Astrocyte (in vitro differentiated cells and primary cell): Measurements from ENCODE around the gene UBE4B. TPM values are rescaled to one million over a fixed set of nuclear protein-coding genes. Genes with fewer than 3 reads are reported as not detected.

ENCODE experiments used
- DNase-seq: peaks from one replicate; pipeline ENCODE4 v3.0.0-alpha.2; 2010; ENCODE audit warnings: low read depth
- FAIRE-seq: peaks from 2 replicates; lab custom pipeline; 2011; peaks lifted over from hg19 to GRCh38; lab: Jason Lieb, UNC
- H2AFZ ChIP-seq: 2 replicates; pipeline ENCODE4 v1.6.0; 2012; ENCODE audit warnings: low read depth, low read length, inconsistent platforms
- H3K27ac ChIP-seq: 2 replicates; pipeline ENCODE4 v1.5.1; 2011; ENCODE audit warnings: low read depth, low read length, inconsistent platforms
- H3K27me3 ChIP-seq: 2 replicates; pipeline ENCODE4 v1.6.0; 2011; ENCODE audit warnings: low read length, inconsistent platforms; ENCODE audit not compliant: insufficient read depth
- H3K36me3 ChIP-seq: 2 replicates; pipeline ENCODE4 v1.5.1; 2011; ENCODE audit warnings: low read length, inconsistent platforms; ENCODE audit not compliant: insufficient read depth
- H3K4me1 ChIP-seq: 2 replicates; pipeline ENCODE4 v1.5.1; 2011; ENCODE audit warnings: low read length, inconsistent platforms; ENCODE audit not compliant: insufficient read depth
- H3K4me2 ChIP-seq: 2 replicates; pipeline ENCODE4 v1.6.0; 2012; ENCODE audit warnings: low read length, inconsistent platforms
- H3K4me3 ChIP-seq: 2 replicates; pipeline ENCODE4 v1.5.1; 2011; ENCODE audit warnings: low read depth, mild to moderate bottlenecking, low read length, inconsistent platforms; ENCODE audit not compliant: insufficient read depth
- H3K79me2 ChIP-seq: 2 replicates; pipeline ENCODE4 v1.6.0; 2012; ENCODE audit warnings: mild to moderate bottlenecking, low read length, inconsistent platforms; ENCODE audit not compliant: insufficient read depth
- H3K9ac ChIP-seq: 2 replicates; pipeline ENCODE4 v1.6.0; 2012; ENCODE audit warnings: mild to moderate bottlenecking, low read length, inconsistent platforms
- H3K9me3 ChIP-seq: 2 replicates; pipeline ENCODE4 v1.5.1; 2012; ENCODE audit warnings: low read depth, mild to moderate bottlenecking, low read length, inconsistent platforms; ENCODE audit not compliant: insufficient read depth
- H4K20me1 ChIP-seq: 2 replicates; pipeline ENCODE4 v1.6.0; 2012; ENCODE audit warnings: low read length, inconsistent platforms; ENCODE audit not compliant: insufficient read depth
- H3K27ac Mint-ChIP-seq: one replicate; pipeline ENCODE4 v1.8.0; 2021; ENCODE audit warnings: mild to moderate bottlenecking, mixed read lengths; ENCODE audit not compliant: unreplicated experiment
- H3K27me3 Mint-ChIP-seq: one replicate; pipeline ENCODE4 v1.8.0; 2021; ENCODE audit warnings: low read depth, mixed read lengths; ENCODE audit not compliant: unreplicated experiment
- H3K36me3 Mint-ChIP-seq: one replicate; pipeline ENCODE4 v1.8.0; 2021; ENCODE audit warnings: low read depth, mixed read lengths; ENCODE audit not compliant: unreplicated experiment
- H3K4me1 Mint-ChIP-seq: one replicate; pipeline ENCODE4 v1.8.0; 2021; ENCODE audit warnings: low read depth, mixed read lengths; ENCODE audit not compliant: unreplicated experiment
- H3K4me3 Mint-ChIP-seq: one replicate; pipeline ENCODE4 v1.8.0; 2021; ENCODE audit warnings: mild to moderate bottlenecking, moderate library complexity, mixed read lengths; ENCODE audit not compliant: unreplicated experiment
- H3K9me3 Mint-ChIP-seq: one replicate; pipeline ENCODE4 v1.8.0; 2021; ENCODE audit warnings: mild to moderate bottlenecking, mixed read lengths; ENCODE audit not compliant: unreplicated experiment
- CTCF ChIP-seq: IDR thresholded peaks from 2 replicates; pipeline ENCODE4 v1.5.1; 2011; ENCODE audit warnings: low read depth, mild to moderate bottlenecking, inconsistent platforms, low read length, moderate library complexity; ENCODE audit not compliant: insufficient read depth
- EZH2 ChIP-seq: IDR thresholded peaks from 2 replicates; pipeline ENCODE4 v1.6.1; 2012; ENCODE audit warnings: mild to moderate bottlenecking, low read length, inconsistent platforms; ENCODE audit not compliant: insufficient read depth
- total RNA-seq: library from RNA; stranded (reverse); gene quantifications from 2 replicates; pipeline ENCODE4 v1.2.1, GENCODE V29; 2021

UBE4B gene
- total RNA-seq, 1 donor from 2014 or later: 41.5 TPM

GRCh38 chr1:10168912-10169514 lies 136.3 kb downstream of the UBE4B start:
- Mint-ChIP-seq H3K27me3 (no peaks in the 10 kb centered on the region), H3K27ac (no peak overlapping the region), H3K4me1 (peaks cover 3% of the 10 kb centered on the region), H3K4me3 (no peak overlapping the region), H3K9me3 (no peaks in the 10 kb centered on the region), H3K36me3 (peaks cover 28% of the 10 kb centered on the region)
- no peak overlapping the region for H3K27ac ChIP-seq
- FAIRE-seq (no peak), DNase-seq (no peak)
- peaks cover 23% of the 10 kb centered on the region for H3K36me3 ChIP-seq
- H3K4me2 ChIP-seq: no peak overlapping the region
- H3K9ac ChIP-seq: no peak overlapping the region
- H3K27me3 ChIP-seq: no peaks in the 10 kb centered on the region
- H3K4me3 ChIP-seq: no peak overlapping the region
- H2AFZ ChIP-seq: no peak overlapping the region
- H3K79me2 ChIP-seq: no peaks in the 10 kb centered on the region
- H3K4me1 ChIP-seq: no peaks in the 10 kb centered on the region
- no peaks in the 10 kb centered on the region for H4K20me1 ChIP-seq
- no peaks in the 10 kb centered on the region for H3K9me3 ChIP-seq
- TF ChIP-seq EZH2: no peak
- TF ChIP-seq CTCF: no peak

DNA sequence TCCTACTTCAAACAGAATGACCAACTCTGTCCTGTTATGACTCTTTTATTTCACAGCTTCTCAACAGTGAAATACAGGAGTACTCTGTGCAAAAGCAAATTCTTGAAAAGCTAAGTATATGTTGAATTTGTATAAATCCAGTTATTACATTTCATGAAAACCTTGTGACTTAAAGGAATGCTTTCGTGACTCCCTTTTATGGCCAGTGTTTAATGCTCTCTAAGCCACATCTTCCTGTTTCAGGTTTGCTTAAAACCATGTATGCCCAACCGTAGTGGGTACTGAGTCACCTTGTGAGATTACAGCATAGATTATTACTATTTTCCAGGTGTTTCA lies 137.4 kb downstream of the UBE4B start:
- H3K36me3 Mint-ChIP-seq: peaks cover 33% of the 10 kb centered on the region
- TF ChIP-seq CTCF: no peak
- H3K27me3 Mint-ChIP-seq: no peaks in the 10 kb centered on the region
- H3K4me3 ChIP-seq: no peak overlapping the region
- H4K20me1 ChIP-seq: no peaks in the 10 kb centered on the region
- peaks cover 23% of the 10 kb centered on the region for H3K36me3 ChIP-seq
- peaks cover 3% of the 10 kb centered on the region for H3K4me1 Mint-ChIP-seq
- no peak overlapping the region for H3K27ac Mint-ChIP-seq
- no peaks in the 10 kb centered on the region for H3K27me3 ChIP-seq
- H2AFZ ChIP-seq: no peak overlapping the region
- H3K4me2 ChIP-seq: no peak overlapping the region
- DNase-seq (peak; percentile 10), FAIRE-seq (no peak)
- no peak overlapping the region for H3K4me3 Mint-ChIP-seq
- no peaks in the 10 kb centered on the region for H3K9me3 Mint-ChIP-seq
- no peaks in the 10 kb centered on the region for H3K4me1 ChIP-seq
- no peak overlapping the region for H3K9ac ChIP-seq
- no peaks in the 10 kb centered on the region for H3K9me3 ChIP-seq
- H3K27ac ChIP-seq: no peak overlapping the region
- H3K79me2 ChIP-seq: no peaks in the 10 kb centered on the region

DNA sequence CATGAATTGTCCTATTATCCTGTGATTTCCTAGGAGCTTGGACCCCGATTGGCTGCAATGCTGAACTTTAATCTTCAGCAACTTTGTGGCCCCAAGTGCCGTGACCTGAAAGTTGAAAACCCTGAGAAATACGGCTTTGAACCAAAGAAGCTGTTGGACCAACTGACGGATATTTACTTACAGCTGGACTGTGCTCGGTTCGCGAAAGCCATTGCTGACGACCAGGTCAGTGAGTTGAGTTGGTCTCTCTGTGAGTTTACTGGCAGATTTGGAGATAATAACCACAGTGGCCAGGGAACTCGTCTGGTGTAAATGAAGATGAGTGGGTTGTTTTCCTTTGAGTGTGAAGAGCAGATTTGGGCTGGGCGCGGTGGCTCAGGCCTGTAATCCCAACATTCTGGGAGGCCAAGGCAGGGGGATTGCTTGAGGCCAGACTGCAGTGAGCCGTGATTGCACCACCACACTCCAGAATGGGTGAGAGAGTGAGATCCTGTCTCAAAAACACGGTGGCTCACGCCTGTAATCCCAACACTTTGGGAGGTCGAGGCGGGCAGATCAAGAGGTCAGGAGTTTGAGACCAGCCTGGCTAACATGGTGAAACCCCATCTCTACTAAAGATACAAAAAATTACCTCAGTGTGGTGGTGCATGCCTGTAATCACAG lies 138.5 kb downstream of the UBE4B start:
- FAIRE-seq (no peak), DNase-seq (no peak)
- H3K79me2 ChIP-seq: no peaks in the 10 kb centered on the region
- TF ChIP-seq EZH2 (no peak), CTCF (no peak)
- peaks cover 19% of the 10 kb centered on the region for H3K36me3 ChIP-seq
- Mint-ChIP-seq H3K4me1 (peaks cover 3% of the 10 kb centered on the region), H3K36me3 (peaks cover 29% of the 10 kb centered on the region), H3K9me3 (no peaks in the 10 kb centered on the region), H3K27me3 (no peaks in the 10 kb centered on the region), H3K27ac (no peak overlapping the region), H3K4me3 (no peak overlapping the region)
- no peak overlapping the region for H2AFZ ChIP-seq
- no peak overlapping the region for H3K27ac ChIP-seq
- no peak overlapping the region for H3K9ac ChIP-seq
- H3K4me1 ChIP-seq: no peaks in the 10 kb centered on the region
- no peaks in the 10 kb centered on the region for H3K9me3 ChIP-seq
- no peaks in the 10 kb centered on the region for H3K27me3 ChIP-seq
- no peaks in the 10 kb centered on the region for H4K20me1 ChIP-seq
- H3K4me3 ChIP-seq: no peak overlapping the region
- H3K4me2 ChIP-seq: no peak overlapping the region
